Measurements from ENCODE around the gene IFNL2.

DNA sequence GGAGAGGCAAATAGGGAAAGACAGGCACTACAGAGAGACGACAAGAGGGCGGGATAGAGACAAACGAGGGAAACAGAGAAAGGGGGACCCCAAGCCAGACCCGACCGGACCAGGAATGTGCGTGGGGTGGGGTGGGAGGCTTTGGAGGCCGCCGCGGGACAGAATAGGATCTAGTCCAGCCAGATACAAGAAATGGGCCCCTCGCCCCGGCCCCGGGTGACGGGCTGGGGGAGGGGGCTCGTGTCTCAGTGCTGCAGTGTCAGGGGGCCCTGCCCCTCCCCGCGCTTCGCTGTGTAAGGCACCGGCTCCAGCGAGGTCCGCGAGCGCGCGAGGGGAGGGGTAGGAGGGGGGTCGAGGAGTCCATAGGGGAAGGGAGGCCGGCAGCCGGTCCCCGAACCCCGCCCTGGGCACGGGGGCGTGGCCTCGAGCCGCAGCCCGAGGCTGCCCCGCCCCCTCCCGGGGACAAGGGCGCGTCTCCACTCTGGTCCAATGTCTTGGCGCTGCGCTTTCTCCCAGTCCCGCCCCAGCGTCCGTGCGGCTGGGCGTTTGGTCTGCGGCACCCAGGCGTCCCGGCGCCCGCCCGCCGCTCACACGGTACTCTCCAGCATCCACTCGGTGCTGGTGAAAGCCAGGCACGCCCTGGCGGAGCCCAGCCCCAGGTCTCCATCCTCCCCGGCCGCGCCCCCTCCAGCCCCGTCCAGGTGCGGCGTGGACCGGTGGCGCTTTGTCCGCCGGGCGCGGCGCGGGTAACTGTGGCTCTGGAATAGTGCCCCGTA lies 39.0 kb downstream of the IFNL2 start:
- TF ChIP-seq, protein P1, sequence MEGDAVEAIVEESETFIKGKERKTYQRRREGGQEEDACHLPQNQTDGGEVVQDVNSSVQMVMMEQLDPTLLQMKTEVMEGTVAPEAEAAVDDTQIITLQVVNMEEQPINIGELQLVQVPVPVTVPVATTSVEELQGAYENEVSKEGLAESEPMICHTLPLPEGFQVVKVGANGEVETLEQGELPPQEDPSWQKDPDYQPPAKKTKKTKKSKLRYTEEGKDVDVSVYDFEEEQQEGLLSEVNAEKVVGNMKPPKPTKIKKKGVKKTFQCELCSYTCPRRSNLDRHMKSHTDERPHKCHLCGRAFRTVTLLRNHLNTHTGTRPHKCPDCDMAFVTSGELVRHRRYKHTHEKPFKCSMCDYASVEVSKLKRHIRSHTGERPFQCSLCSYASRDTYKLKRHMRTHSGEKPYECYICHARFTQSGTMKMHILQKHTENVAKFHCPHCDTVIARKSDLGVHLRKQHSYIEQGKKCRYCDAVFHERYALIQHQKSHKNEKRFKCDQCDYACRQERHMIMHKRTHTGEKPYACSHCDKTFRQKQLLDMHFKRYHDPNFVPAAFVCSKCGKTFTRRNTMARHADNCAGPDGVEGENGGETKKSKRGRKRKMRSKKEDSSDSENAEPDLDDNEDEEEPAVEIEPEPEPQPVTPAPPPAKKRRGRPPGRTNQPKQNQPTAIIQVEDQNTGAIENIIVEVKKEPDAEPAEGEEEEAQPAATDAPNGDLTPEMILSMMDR (IDR thresholded peaks at IDR 0.05) = no peak
- no peak for TF ChIP-seq POLR2A (IDR thresholded peaks at IDR 0.05)
- no peak for TF ChIP-seq POLR2AphosphoS5 (IDR thresholded peaks at IDR 0.05)

Data from suprapubic skin (tissue), 4 donors.